Measurements from ENCODE around the gene SPART. TPM values are rescaled to one million over a fixed set of nuclear protein-coding genes. Genes with fewer than 3 reads are reported as not detected.

Gene SPART
- total and polyA plus RNA-seq, 9 of the 15 experiments (the other 6 are each of a cell fraction or from before 2014, with no cell fraction given) = 18.7 to 79.0 (median 41.0) TPM

GRCh38 chr13:36356058-36356457 is 9.9 kb upstream of the SPART start:
- in situ Hi-C loops (cut with MboI) = no loop called here
- no peak for FAIRE-seq
- CTCF ChIA-PET (ENCODE audit: low intra/inter-chr PET ratio) = no interaction called here
- no peak overlapping the region for H3K4me2 ChIP-seq (ENCODE audit: insufficient read depth, low read length)
- no peak for DNase-seq (ENCODE audit: extremely low read depth in 1 of 4, low spot score in 3 of 4)
- H3K9ac ChIP-seq (ENCODE audit: insufficient read depth in 1 of 2, low read depth in 2 of 2, low read length in 2 of 2) = no peak overlapping the region
- POLR2A ChIA-PET = no interaction called here
- no peak overlapping the region for H3K4me3 ChIP-seq
- intact Hi-C loops (cut with micrococcal nuclease) = no loop called here
- no peaks in the 10 kb centered on the region for H3K79me2 ChIP-seq (ENCODE audit: control insufficient read depth, insufficient read depth, low read length)
- no TSS peak for BruUV-seq (replicated peaks)
- no peaks in the 10 kb centered on the region for H3K9me1 ChIP-seq (ENCODE audit: control insufficient read depth, insufficient read depth, low read length)
- H3K36me3 ChIP-seq (ENCODE audit: control insufficient read depth, insufficient read depth, low read length) = no peaks in the 10 kb centered on the region
- no peak for ATAC-seq
- no peak overlapping the region for H2AFZ ChIP-seq (ENCODE audit: low read depth, low read length)
- H3K27ac ChIP-seq (ENCODE audit: extremely low read depth, low read depth, low read length) = no peak overlapping the region
- no peaks in the 10 kb centered on the region for H3K4me1 ChIP-seq (replicated peaks in 1 of 2; ENCODE audit: control insufficient read depth in 2 of 2, insufficient read depth in 2 of 2, low read length in 2 of 2)
- no peaks in the 10 kb centered on the region for H3K27me3 ChIP-seq (ENCODE audit: control insufficient read depth in 2 of 2, insufficient read depth in 2 of 2, low read length in 2 of 2)
- no peaks in the 10 kb centered on the region for H3K9me3 ChIP-seq (replicated peaks; ENCODE audit: control insufficient read depth, insufficient read depth, low read depth, low read length)
- TF ChIP-seq PHTF2 (CRISPR knock-in tag; IDR thresholded peaks at IDR 0.05) = no peak
- TF ChIP-seq CBX3 (IDR thresholded peaks at IDR 0.05; ENCODE audit: borderline replicate concordance in 1 of 2, low read length in 2 of 2) = no peak
- no peak for TF ChIP-seq ILK (tag; IDR thresholded peaks at IDR 0.05; ENCODE audit: borderline replicate concordance, low read depth)
- no peak for TF ChIP-seq HNRNPK (IDR thresholded peaks at IDR 0.05; ENCODE audit: low read depth, low read length, poor library complexity, severe bottlenecking)
- TF ChIP-seq CREBBP (IDR thresholded peaks at IDR 0.05; ENCODE audit: low read depth, low read length) = no peak
- no peak for TF ChIP-seq SRSF7 (optimal IDR thresholded peaks at IDR 0.05; ENCODE audit: low read depth, low read length)
- TF ChIP-seq TRIM25 (IDR thresholded peaks at IDR 0.05; ENCODE audit: borderline replicate concordance) = no peak
- TF ChIP-seq MTF1 (CRISPR knock-in tag; IDR thresholded peaks at IDR 0.05; ENCODE audit: borderline replicate concordance) = no peak
- TF ChIP-seq TCF7 (IDR thresholded peaks at IDR 0.05; ENCODE audit: borderline replicate concordance) = no peak
- no peak for TF ChIP-seq ZNF224 (CRISPR knock-in tag; IDR thresholded peaks at IDR 0.05)
- no peak for TF ChIP-seq POLR2G (IDR thresholded peaks at IDR 0.05; ENCODE audit: low read depth, low read length)
- TF ChIP-seq SMARCA5 (IDR thresholded peaks at IDR 0.05) = no peak
- TF ChIP-seq ZNF121 (CRISPR knock-in tag; conservative IDR thresholded peaks at IDR 0.05) = no peak
- H4K20me1 ChIP-seq (replicated peaks; ENCODE audit: control insufficient read depth, insufficient read depth, low read length) = no peaks in the 10 kb centered on the region
- 30% methylated on average over 7 of the region's 7 CpGs for WGBS (ENCODE audit: insufficient coverage, low coverage, missing lambda C conversion rate)

Measured in K562 (cell line).